Measurements from ENCODE around the gene KCNS1. TPM values are rescaled to one million over a fixed set of nuclear protein-coding genes. Genes with fewer than 3 reads are reported as not detected.

Gene KCNS1
- total and polyA plus RNA-seq, 2 of the 8 experiments (the other 6 are each of a cell fraction or from before 2014, with no cell fraction given) = 1.4 to 1.8 TPM

GRCh38 chr20:45044601-45045000 lies 56.3 kb downstream of the KCNS1 start (continued):
- no peak for TF ChIP-seq SAP30 (IDR thresholded peaks at IDR 0.05; ENCODE audit: insufficient read depth, insufficient replicate concordance, low read length)
